Natural killer cell (primary cell): Measurements from ENCODE around the gene GYS2. TPM values are rescaled to one million over a fixed set of nuclear protein-coding genes. Genes with fewer than 3 reads are reported as not detected.

Experiments
- ATAC-seq, 3 donors: fragments of 150-1000 bp in 2 of 3; fragments of 200-7000 bp in 1 of 3; cut with Tn5 transposase; 1 replicate in 1 of 3; 2 replicates in 2 of 3; pipeline ENCODE4 v1.10.0; 2021; ENCODE audit warnings: mild to moderate bottlenecking in 2 of 3, moderate library complexity in 2 of 3
- DNase-seq, 2 donors: peaks; one replicate each; pipeline versions ENCODE4 v3.0.0 to v3.0.0-alpha.2; 2013 to 2021; ENCODE audit warnings: mixed read lengths in 1 of 2
- H3K27ac ChIP-seq: one replicate; pipeline ENCODE4 v1.5.1; 2013; ENCODE audit warnings: mild to moderate bottlenecking, low read length
- H3K27me3 ChIP-seq: one replicate; pipeline ENCODE4 v1.6.1; 2013; ENCODE audit warnings: low read length; ENCODE audit not compliant: control insufficient read depth, insufficient read depth
- H3K36me3 ChIP-seq: one replicate; pipeline ENCODE4 v1.6.1; 2013; ENCODE audit warnings: low read length; ENCODE audit not compliant: control insufficient read depth, insufficient read depth
- H3K4me1 ChIP-seq: one replicate; pipeline ENCODE4 v1.6.1; 2013; ENCODE audit warnings: low read length; ENCODE audit not compliant: control insufficient read depth, insufficient read depth
- H3K4me3 ChIP-seq: one replicate; pipeline ENCODE4 v1.5.1; 2013; ENCODE audit warnings: low read length
- H3K9me3 ChIP-seq: one replicate; pipeline ENCODE4 v1.6.1; 2013; ENCODE audit warnings: low read length; ENCODE audit not compliant: control insufficient read depth, insufficient read depth
- H3K27ac Mint-ChIP-seq, 2 donors: one replicate each; pipeline ENCODE4 v1.8.0; 2022; ENCODE audit warnings: mild to moderate bottlenecking in 2 of 2, mixed read lengths in 2 of 2, moderate library complexity in 1 of 2
- H3K27me3 Mint-ChIP-seq, 2 donors: one replicate each; pipeline ENCODE4 v1.8.0; 2022; ENCODE audit warnings: low read depth in 2 of 2, mixed read lengths in 2 of 2
- H3K36me3 Mint-ChIP-seq: one replicate; pipeline ENCODE4 v1.8.0; 2022; ENCODE audit warnings: mixed read lengths
- H3K4me1 Mint-ChIP-seq, 2 donors: one replicate each; pipeline ENCODE4 v1.8.0; 2022; ENCODE audit warnings: mixed read lengths in 2 of 2
- H3K4me3 Mint-ChIP-seq: one replicate; pipeline ENCODE4 v1.8.0; 2022; ENCODE audit warnings: mild to moderate bottlenecking, moderate library complexity, mixed read lengths
- H3K9me3 Mint-ChIP-seq, 2 donors: one replicate each; pipeline ENCODE4 v1.8.0; 2022; ENCODE audit warnings: mixed read lengths in 2 of 2
- CTCF ChIP-seq: fragments of 200-600 bp; IDR thresholded peaks from one replicate; pipeline ENCODE4 v1.8.0; 2022; ENCODE audit warnings: antibody characterized with exemption
- WGBS: methylation state at CpG from one replicate; pipeline ENCODE4 v1.1.7; 2013; ENCODE audit warnings: missing lambda C conversion rate; ENCODE audit not compliant: insufficient coverage; 5-methylcytosine and 5-hydroxymethylcytosine counted together
- intact Hi-C: fragments of 100-400 bp; cut with micrococcal nuclease; formaldehyde crosslinking; loops from one replicate; pipeline ENCODE4 v1.14.2; 2022
- total RNA-seq, 4 donors: library from RNA; stranded (reverse); fragments of 120-200 nt in 1 of 4; gene quantifications; one replicate each; pipeline versions ENCODE4 v1.2.3 to v1.2.4, GENCODE V29; 2013 to 2022

Gene GYS2
- total RNA-seq, 3 donors from 2014 or later (not counting 1 experiment from before 2014, with no cell fraction given): not detected

- Mint-ChIP-seq H3K4me1 (peaks cover 38 to 42% of the 10 kb centered on the region in 2 donors), H3K27me3 (no peaks in the 10 kb centered on the region), H3K36me3 (no peaks in the 10 kb centered on the region), H3K4me3 (no peak within 1 kb of the TSS), H3K27ac (no peak within 1 kb of the TSS), H3K9me3 (no peaks in the 10 kb centered on the region)
- intact Hi-C loops: loop anchor here (1.0 to 2.0 kb wide), 2 partner anchors 45 to 64 kb away; partner anchors contain the start of gene PYROXD1
- Histone ChIP-seq H3K36me3 (peaks cover 22% of the 10 kb centered on the region), H3K27me3 (no peaks in the 10 kb centered on the region), H3K4me1 (peaks cover 17% of the 10 kb centered on the region), H3K4me3 (peak within 1 kb of the TSS; percentile 92), H3K9me3 (no peaks in the 10 kb centered on the region), H3K27ac (peak within 1 kb of the TSS; percentile 78)
- no peak for TF ChIP-seq CTCF
- DNase-seq: peak; percentile 82 to 98
- peak; percentile 95 to 99 (median 98) for ATAC-seq
- under 1% methylated on average over 61 of the region's 61 CpGs for WGBS
These were observed 103.1 kb downstream of the GYS2 start, which contains the start of the genes GOLT1B and RECQL for GRCh38 chr12:21501258-21502163. Gene GOLT1B (plus strand): TSS chr12:21501789. CDS start chr12:21501924, 135 bp downstream. Gene RECQL (minus strand): TSS chr12:21501635. CDS start chr12:21499570, 2,065 bp downstream.

- peaks cover 17% of the 10 kb centered on the region for H3K4me1 ChIP-seq
- H3K36me3 Mint-ChIP-seq: no peaks in the 10 kb centered on the region
- H3K9me3 ChIP-seq: no peaks in the 10 kb centered on the region
- H3K9me3 Mint-ChIP-seq: no peaks in the 10 kb centered on the region
- H3K4me3 ChIP-seq: peak overlapping the region; percentile 92
- peaks cover 38 to 42% of the 10 kb centered on the region in 2 donors for H3K4me1 Mint-ChIP-seq
- H3K27ac ChIP-seq: peak overlapping the region; percentile 78
- WGBS: 19% methylated on average over 5 of the region's 8 CpGs
- ATAC-seq (peak in 1 of 3 donors; percentile 5), DNase-seq (no peak)
- no peak overlapping the region for H3K4me3 Mint-ChIP-seq
- intact Hi-C loops: loop anchor here (1.0 to 2.0 kb wide), 2 partner anchors 44 to 64 kb away; partner anchors contain the start of gene PYROXD1
- H3K27ac Mint-ChIP-seq: no peak overlapping the region
- no peaks in the 10 kb centered on the region for H3K27me3 ChIP-seq
- H3K36me3 ChIP-seq: peaks cover 29% of the 10 kb centered on the region
- H3K27me3 Mint-ChIP-seq: no peaks in the 10 kb centered on the region
- TF ChIP-seq CTCF: no peak
These were observed 103.8 kb downstream of the GYS2 start for GRCh38 chr12:21500786-21501257.

- Mint-ChIP-seq H3K4me1 (peaks cover 37 to 42% of the 10 kb centered on the region in 2 donors), H3K4me3 (peak overlapping the region; percentile 28)
- no peak for TF ChIP-seq CTCF
These were observed 104.9 kb downstream of the GYS2 start for GRCh38 chr12:21499765-21500164.

More at GRCh38 chr12:21499765-21500164, 104.9 kb downstream of the GYS2 start:
- no peak overlapping the region for H3K27ac Mint-ChIP-seq
- no peaks in the 10 kb centered on the region for H3K9me3 Mint-ChIP-seq
- Histone ChIP-seq H3K4me1 (peaks cover 17% of the 10 kb centered on the region), H3K27me3 (no peaks in the 10 kb centered on the region), H3K27ac (no peak overlapping the region), H3K36me3 (peaks cover 36% of the 10 kb centered on the region), H3K4me3 (no peak overlapping the region), H3K9me3 (no peaks in the 10 kb centered on the region)
- ATAC-seq (no peak), DNase-seq (no peak)
- no peaks in the 10 kb centered on the region for H3K36me3 Mint-ChIP-seq
- 84% methylated on average over 2 of the region's 2 CpGs for WGBS
- intact Hi-C loops: loop anchor here (2.0 kb wide), 1 partner anchor 43 kb away; no protein-coding TSS in a partner anchor
- no peaks in the 10 kb centered on the region for H3K27me3 Mint-ChIP-seq

Other genes starting within 250 kb of the GYS2 start
- gene IAPP, start 231.9 kb downstream of the GYS2 start, total RNA-seq: not detected
- gene PYROXD1, start 167.2 kb downstream of the GYS2 start, total RNA-seq: 10 to 100 TPM; 44.2 to 64.7 (median 46.8) TPM
- gene RECQL, start 103.2 kb downstream of the GYS2 start, total RNA-seq: 10 to 100 TPM; 39.4 to 46.8 (median 40.1) TPM
- gene GOLT1B, start 103.1 kb downstream of the GYS2 start, total RNA-seq: 10 to 100 TPM; 30.9 to 38.0 (median 33.1) TPM
- gene SPX, start 78.6 kb downstream of the GYS2 start, total RNA-seq: 1 to 10 TPM in 2 of 3 donors, not detected in 1; 1.2 to 1.4 TPM
- 100 to 1,000 TPM; 116 to 167 (median 125) TPM for gene LDHB, start 53.0 kb upstream of the GYS2 start, total RNA-seq
- not detected for gene KCNJ8, start 169.9 kb upstream of the GYS2 start, total RNA-seq